Activated effector memory CD4-positive, alpha-beta T cell treated with anti-CD3 and anti-CD28 coated beads, Interleukin-2, amount 50 U/mL, for 16 hours (primary cell): Measurements from ENCODE around the gene PLXNA1.

Experiments
- DNase-seq: peaks from one replicate; pipeline ENCODE4 v3.0.0-alpha.2; 2020

PLXNA1 gene

DNA sequence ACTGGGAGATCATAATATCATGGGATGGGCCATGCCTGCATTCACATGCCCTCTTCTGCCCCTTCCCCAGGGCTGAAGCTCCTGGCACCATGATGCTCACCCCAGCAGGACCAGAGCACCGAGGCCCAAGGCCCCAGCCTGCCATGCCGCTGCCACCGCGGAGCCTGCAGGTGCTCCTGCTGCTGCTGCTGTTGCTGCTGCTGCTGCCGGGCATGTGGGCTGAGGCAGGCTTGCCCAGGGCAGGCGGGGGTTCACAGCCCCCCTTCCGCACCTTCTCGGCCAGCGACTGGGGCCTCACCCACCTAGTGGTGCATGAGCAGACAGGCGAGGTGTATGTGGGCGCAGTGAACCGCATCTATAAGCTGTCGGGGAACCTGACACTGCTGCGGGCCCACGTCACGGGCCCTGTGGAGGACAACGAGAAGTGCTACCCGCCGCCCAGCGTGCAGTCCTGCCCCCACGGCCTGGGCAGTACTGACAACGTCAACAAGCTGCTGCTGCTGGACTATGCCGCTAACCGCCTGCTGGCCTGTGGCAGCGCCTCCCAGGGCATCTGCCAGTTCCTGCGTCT, 5.6 kb downstream of the PLXNA1 start:
- no peak for DNase-seq

DNA sequence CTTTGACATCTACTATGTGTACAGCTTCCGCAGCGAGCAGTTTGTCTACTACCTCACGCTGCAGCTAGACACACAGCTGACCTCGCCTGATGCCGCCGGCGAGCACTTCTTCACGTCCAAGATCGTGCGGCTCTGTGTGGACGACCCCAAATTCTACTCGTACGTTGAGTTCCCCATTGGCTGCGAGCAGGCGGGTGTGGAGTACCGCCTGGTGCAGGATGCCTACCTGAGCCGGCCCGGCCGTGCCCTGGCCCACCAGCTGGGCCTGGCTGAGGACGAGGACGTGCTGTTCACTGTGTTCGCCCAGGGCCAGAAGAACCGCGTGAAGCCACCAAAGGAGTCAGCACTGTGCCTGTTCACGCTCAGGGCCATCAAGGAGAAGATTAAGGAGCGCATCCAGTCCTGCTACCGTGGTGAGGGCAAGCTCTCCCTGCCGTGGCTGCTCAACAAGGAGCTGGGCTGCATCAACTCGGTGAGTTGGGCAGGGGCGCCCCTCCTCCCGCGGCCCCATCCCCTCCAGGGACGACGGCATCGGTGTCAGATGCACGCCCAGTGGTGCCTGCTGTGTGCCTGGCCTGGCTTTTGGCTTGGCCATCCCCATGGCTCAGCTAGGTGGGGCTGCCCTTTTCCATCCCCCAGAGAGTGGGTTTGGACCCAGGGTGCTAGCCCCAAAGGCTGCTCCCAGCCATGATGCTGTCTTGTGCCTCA, 6.6 kb downstream of the PLXNA1 start:
- DNase-seq = no peak

DNA sequence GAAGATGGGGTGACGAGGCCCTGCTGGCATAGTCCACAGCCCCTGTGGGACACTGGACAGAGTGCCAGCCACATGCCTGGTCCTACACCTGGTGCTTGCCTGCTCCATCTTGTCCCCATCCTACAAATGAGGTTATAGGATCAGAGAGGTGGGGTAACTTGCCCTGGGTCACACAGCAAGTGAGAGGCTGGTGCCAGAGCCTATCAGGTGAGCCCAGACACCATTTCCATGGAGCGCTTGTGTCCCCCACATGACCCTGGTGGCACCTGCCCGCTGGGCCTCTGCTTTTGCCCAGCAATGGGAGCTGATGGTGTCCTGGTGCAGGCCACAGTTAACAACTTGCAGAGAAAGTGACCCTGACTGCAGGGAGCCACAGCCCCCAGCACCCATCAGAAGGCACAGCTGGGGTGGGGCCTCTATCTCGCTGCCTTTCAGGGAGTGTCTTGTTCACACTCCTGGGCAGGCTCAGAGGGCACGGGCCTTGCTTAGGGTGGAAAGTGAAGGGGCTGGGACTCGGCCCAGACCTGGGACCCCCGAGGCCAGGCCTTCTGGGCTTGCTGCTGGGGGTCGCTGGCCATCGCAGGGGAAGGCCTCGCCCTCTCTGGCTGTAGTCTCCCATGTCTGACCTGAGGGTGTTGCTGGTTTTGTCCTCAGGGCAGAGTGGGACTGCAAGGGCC, 7.2 kb downstream of the PLXNA1 start:
- no peak for DNase-seq

DNA sequence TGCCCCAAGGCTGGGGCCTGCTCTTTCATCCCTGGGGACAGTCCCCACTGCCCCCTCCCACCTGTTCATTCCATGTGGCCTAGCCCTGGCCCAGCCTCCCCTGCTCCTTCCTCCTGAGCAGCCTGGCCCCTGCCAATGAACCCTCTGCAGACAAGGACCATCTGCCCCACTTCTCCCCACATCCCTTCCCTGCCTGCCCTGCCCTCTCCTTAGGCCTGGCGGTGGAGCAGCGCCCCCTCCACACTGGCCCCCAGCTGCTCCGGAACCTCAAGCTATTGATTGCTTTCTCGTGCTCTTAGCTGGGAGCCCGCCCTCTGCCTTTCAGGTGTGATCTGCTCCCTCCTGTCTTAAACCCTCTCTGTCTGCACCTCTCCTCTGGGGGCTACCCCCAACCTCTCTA, 8.0 kb downstream of the PLXNA1 start:
- no peak for DNase-seq

DNA sequence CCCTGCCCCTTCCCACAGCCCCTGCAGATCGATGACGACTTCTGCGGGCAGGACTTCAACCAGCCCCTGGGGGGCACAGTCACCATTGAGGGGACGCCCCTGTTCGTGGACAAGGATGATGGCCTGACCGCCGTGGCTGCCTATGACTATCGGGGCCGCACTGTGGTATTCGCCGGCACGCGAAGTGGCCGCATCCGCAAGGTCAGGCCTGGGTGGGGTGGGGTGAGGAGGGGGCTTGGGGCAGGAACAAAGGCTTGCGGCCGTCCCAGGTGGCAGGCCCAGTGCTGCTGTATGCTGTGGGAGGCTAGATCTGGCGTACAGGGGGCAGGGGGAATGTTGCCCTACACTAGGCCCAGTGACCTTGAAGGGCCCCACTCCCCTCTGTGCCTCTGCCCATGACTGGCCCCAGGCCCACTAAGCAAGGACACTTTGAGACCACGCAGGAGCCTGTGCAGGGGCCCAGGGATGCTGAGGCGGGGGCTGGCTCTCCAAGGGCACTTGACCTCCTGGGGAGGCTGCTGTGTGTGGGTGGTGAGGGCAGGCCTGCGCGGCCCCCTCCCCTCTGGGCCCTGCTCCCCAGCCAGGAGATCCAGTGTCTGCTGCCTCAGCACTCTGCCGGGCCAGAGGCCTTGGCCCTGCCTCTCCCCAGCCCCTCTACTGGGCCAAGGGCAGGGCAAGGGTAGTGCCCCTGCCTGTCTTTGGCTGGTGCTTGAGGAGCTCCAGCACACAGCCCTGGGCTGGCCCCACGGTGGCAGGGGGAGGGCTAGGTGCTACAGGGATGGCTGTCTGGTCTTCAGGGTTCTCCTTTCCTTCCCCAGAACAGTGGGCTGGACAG, 8.7 kb downstream of the PLXNA1 start:
- DNase-seq = no peak

DNA sequence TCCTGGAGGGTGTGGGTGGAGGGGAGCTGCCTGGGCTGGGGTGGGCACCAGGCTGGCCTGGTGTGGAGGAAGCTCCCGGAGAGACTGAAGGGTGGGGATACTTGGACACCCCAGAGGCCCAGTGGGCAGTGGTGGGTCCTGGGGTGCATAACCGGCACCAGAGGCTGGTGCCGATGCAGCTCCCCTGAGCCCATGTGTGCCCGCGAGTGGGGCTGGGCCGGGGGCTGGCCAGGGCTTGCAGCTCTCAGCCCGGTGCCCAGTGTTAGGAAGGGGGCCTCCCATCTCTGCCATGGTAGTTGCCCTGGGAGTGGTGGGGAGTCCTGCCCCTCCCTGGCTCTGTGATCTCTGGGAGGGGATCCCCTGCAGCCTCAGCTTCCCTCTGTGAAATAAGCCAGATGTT, 9.3 kb downstream of the PLXNA1 start:
- DNase-seq = no peak

DNA sequence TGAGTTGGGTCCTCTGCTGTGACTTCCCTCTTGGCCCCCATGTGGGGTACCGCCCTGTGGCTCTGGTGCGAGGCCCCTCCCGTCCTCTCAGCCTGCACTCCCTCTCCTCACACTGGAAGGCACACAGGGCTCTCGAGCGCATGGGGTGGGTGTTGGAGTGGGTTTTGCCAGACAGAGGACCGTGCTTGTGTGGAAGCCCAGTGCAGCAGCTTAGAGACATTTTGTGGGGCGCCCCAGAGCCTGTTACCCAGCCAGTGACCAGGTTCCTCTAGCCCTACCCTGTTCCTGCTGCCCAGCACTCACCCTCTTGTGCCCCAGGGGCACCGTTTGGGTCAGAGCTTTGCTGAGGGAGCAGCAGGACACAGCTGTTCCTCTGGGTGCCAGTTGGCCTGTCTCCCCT, 9.9 kb downstream of the PLXNA1 start:
- DNase-seq = no peak

DNA sequence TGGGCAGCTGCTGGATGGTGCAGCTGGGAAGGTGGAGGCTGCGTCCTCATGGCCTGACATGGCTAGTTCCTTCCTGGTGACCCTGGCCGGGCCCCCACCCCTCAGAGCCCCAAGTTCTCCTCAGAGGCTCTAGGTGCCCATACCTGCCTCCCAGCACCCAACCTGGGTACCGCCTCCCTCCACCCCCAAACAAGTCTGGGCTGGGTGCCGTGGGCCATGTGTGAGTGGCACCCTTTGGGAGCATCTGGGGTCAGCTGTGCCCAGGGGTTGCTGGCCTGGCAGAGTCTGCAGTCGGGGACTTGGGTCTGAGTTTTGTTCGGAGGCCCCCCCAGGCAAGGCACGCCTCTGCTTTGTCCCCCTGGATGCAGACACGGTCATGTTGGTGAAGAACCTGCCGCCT, 10.5 kb downstream of the PLXNA1 start:
- no peak for DNase-seq

DNA sequence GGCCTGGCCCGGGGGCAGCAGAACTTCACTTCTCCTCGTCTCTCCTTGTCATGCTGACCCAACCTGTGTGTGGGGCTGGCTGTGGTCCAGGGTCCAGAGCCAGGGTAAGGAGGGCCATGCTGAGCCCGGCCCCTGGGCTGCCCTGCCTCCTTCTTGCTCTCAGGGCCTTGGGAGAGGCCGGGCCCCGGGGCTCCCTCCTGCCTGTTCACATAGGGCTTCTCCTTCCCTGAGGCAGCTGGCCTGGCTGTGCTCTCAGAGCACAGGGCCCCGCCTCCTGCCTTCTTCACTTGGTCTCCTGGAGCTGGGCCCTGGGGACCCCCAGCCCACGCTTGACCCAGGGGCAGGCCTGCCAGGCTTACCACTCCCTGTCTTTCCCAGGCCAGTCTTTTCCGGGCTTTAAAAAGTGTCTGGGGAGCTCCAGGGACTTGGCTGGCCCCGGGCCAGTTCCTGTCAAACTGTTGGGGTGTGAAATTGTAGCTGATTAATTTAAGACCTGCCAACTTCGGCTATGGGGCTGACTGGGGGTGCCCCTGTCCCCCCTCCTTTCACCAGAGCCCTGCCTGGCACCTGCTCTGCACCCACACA, 11.8 kb downstream of the PLXNA1 start:
- no peak for DNase-seq

DNA sequence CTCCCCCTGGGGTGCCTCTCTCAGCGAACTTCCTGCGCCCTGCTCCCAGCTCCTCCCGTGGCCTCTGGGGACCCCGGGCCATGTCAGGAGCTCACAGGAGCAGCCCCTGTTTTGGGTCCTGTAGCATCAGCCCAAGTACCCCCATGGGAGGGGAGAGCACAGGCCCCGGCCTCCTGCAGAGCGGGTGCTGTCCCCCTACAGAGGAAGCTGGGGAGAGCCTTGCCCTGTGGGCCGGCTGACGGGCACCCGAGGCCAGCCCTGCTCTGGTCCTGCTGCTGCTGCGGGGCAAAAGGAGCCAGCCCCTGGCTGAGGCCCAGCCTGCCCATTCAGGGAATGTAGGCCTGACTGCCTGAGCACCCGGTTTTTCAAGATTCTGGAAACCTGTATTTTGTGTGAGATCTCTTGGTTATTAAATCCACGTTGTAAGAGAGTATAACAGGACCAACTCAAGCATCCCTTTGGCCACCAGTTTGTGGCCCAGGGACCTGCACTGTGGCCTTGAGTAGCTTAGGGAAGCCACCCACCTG, 12.4 kb downstream of the PLXNA1 start:
- no peak for DNase-seq

DNA sequence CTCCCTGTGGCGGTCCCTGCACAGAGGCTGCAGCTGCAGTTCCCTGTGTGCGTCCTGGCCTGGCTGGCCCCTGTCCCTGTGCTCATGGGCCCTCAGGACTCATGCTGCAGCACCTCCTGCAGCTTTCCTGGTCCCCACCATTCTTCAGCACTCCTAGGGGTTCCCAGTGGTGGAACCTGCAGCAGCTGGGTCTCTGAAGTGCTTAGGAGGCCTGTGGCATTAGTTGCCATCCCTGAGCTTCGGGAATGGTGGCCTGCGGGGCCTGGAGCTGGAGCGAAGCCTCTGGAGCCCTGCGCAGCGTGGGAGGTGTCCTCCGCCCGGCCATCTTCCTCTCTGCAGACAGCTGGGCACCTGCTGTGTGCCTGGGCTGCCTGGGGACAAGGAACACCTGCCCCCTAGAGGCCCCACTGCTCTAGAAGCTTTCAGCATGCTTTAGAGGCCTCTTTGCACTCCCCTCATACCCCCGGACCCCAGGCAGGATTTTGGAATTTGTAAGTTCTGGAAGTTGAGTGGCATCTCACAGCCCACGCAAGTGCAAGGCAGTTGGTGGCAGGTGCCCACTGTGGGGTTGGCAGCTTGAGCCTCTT, 13.1 kb downstream of the PLXNA1 start:
- no peak for DNase-seq

DNA sequence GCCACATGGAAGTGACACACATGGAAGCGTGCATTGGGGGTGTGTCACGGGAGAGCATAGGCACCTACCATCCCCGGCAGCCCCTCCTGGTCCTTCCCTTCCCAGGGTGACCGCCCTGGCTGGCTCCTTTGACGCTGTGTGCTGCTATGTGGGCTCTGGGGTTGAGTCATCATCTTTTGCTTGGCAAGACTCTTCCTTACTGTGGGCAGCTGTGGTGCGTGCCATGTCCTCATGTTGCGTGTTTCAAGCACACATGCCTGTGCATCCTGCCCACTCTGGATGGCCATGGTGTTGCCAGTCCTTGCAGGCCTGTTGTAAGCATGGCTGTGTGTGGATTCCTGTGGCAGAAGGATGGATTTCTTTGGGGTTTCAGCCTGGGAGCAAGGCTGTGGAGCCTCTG, 14.0 kb downstream of the PLXNA1 start:
- DNase-seq = no peak

DNA sequence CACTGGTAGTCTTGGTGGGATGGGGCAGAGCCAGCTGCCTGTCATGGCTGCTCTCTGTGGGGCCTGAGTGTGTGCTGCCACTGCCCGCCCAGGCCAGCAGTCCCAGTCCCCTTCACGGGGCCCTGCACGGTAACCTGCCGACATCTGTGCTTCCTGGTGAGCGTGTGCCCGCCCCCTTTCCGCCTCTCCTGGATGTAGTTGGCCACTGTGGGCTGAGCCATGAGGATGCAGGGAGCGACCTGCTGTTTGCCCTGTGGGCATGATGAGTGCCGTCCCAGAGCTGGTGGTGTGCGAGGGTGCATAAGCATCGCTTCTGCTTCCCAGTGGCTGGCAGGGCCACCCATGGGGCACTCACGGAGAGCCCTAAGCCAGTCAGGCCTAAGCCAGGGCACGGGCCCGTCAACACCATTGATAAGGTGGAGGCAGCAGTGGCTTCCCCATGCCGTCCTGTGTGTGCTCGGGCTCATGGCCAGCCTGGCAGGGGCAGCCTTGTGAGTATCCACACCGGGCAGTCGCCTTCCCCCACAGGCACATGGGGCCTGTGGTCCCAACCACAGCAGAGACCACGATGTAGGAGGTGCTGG, 14.6 kb downstream of the PLXNA1 start:
- no peak for DNase-seq

DNA sequence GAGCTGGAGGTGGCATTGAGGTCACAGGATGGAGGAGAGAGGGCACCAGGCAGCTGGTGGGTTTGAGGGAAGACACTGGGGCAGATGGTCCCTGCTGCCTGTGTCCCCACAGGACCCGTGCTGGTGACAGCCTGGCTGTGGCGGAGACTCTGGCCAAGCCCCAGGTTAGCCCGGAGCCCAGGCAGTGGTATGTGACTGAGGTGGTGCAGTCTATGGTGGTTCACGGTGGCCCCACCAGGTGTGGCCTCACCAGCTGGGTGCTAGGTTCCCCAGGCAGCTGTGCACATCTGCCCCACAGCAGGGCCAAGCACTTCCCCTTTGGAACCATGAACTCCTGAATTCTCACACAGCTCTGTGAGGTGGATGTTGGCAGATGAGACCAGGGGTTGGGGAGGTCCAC, 15.4 kb downstream of the PLXNA1 start:
- DNase-seq = no peak

DNA sequence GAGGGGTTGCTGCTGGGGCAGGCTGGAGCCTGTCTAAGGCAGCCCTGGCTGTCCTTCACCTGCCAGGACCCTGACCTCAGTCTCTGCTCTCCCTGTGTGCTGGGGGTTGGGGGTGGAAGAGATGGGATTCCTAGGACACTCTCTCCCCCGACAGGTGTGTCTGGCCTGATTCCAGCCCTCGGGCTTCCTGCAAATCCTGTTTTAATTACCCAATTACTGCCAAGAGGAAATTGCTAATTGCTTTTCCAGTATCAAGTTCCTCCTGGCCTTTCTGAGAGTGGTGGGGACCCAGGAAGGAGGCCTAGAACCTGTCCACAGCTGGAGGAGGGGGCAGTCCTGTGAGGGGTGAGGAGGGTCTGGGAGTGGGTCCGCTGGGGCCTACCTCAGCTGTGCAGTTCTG, 15.8 kb downstream of the PLXNA1 start:
- no peak for DNase-seq

DNA sequence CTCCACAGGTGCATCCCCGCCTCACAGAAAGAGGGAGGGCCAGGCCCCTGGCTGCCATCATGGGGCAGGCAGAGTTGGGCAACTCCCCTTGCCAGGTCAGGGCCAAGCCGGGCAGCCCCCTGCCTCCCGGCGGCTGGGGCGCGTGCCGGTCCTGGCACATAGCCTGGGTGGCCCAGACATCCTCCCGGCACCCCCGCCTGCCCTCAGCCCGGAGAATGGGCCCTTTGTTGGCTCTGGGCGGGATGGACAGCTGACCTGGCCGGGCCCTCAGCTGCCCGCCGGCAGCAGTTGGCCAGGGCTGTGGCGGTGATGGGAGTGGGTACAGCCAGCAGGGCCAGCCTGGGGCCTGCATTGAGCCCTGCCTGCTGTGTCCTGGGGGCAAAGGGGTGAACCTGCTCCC, 16.5 kb downstream of the PLXNA1 start:
- no peak for DNase-seq

DNA sequence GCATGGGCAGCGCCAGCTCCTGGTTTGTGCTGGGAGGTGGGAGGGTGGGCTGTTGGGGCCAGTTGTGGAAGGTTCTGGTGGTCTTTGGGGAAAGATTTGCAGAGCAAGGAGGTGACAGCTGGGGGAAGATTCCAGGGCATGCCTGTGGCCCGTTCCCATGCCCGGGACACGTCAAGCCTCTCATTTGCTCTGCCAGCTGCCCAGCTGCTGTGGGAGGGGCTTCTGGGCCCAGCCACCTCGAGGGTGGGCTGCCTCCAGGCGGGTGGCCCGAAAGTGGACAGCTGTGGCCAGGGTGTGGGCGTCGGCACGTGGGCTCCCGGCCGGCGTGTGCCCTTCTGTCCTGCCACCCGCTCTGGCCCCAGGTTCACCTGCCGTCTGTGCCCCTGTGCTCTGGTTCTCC, 17.2 kb downstream of the PLXNA1 start:
- no peak for DNase-seq

DNA sequence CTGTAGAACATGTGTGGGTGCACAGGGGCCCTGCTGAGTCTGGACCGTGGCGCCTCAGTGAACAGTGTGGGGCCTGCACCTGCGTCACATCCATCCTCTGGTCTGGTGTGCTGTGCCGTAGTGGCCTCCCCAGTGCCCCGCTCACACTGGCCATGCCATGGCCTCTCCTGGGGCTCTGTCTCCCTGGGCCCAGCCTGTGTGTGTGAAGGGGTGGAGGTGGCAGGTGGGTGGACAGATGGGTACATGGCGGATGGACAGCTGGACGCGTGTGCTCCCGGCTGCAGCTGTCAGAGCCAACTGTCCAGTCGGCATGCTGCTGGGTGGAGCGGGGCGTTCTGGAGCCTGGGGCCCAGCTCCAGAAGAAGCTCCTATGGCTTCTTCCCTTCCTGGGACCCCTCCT, 17.8 kb downstream of the PLXNA1 start:
- DNase-seq = no peak

DNA sequence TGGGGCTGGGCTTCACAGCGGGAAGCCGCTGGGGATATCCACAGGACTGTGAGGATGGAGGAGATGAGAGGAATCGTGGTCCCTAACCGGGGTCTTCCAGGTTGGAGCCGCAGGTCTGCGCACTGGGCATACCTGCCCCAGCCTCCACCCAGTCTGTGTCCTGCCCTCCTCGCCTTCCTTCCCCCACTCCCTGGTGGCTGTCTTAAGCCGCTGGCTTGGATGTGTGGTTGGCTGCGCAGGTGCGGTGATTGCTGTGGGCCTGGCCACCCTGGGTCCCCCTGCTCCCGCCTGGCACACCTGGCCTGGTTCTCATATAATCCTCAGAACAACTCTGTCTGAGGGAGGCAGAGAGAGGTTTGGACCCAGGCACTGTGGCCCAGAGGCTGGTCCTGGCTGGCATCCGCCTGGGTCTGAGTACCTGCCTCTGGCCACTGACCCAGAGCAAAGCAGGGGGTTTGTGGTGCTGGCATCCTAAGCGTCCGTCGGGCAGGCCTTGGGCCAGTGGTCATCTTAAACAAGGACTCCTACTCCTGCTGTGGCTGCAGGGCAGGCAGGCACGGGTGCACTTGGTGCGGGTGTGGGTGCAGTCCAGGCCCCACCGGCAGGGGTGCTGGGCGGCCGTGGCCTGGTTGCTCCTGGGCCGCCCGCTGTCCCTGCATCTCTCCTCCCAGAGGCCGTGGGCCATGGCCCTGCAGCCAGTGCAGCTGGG, 18.7 kb downstream of the PLXNA1 start:
- DNase-seq = no peak

DNA sequence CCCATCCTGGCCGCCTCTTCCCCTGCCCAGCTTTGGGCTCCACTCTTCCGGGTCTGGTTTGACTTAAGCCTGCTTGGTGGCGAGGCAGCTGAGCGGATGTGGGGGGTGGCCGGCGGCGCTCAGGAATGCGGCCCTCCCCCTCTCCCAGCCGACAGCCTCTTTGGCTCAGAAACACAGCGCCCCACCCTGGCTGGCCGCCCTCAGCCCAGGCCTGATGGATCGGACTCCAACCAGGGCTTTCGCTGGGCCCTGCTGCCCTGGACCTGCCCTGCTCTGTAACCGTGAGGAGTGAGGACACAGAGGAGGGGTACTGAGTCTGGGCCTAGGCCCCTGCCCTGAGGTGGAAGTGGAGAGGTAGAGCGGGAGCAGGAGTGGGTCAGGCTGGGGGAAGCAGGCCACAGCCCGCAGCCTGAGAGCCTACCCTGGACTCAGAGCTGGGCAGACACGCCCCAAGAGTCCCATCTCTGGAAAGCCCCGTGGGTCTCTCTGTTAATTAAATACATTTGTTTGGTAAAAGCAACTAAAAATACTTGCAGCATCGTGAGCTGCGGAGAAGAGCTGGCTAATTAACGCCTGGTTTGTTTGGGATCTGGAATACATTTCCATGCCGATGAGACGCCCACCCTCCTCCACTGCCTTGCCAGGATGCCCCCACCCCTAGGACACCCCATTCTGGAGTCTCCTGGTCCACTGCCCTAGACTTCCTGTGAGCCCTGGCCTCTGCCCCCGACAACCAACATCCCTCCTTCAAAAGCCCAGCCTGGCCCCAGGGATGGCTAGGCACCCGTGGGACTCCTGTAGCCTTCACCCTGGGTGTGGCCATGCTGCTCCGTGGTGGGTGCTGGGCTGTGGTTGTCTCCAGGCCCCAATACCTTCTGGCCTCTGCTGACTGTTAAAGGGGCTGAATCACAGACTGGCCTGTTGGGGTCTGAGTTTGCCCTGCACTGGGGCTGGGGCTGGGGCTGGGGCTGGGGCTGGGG, 19.6 kb downstream of the PLXNA1 start:
- no peak for DNase-seq
